HG02938 (cell line): Measurements from ENCODE around the gene RHBDL3.
"Not testable (repeated sequence)": the region's sequence is repeated elsewhere in the genome, so short reads cannot be mapped to it uniquely, and the experiment has no call there.

Experiments used
- ATAC-seq: cut with Tn5 transposase; IDR thresholded peaks from one replicate; pipeline ENCODE4 v1.9.1; 2021; ENCODE audit warnings: mild to moderate bottlenecking, moderate library complexity; ENCODE audit not compliant: unreplicated experiment

The RHBDL3 gene

DNA sequence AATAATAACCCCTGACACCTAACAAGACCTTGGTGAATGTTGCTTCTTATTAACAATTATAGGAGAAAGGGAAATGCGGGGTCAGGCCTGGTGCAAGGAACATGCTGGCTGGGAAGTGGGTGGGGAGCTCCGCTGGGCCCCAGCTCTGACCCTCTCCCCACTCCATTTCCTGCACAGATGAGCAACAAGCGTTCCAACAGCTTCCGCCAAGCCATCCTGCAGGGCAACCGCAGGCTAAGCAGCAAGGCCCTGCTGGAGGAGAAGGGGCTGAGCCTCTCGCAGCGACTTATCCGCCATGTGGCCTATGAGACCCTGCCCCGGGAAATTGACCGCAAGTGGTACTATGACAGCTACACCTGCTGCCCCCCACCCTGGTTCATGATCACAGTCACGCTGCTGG, 23.0 kb downstream of the RHBDL3 start:
- ATAC-seq, result no peak

DNA sequence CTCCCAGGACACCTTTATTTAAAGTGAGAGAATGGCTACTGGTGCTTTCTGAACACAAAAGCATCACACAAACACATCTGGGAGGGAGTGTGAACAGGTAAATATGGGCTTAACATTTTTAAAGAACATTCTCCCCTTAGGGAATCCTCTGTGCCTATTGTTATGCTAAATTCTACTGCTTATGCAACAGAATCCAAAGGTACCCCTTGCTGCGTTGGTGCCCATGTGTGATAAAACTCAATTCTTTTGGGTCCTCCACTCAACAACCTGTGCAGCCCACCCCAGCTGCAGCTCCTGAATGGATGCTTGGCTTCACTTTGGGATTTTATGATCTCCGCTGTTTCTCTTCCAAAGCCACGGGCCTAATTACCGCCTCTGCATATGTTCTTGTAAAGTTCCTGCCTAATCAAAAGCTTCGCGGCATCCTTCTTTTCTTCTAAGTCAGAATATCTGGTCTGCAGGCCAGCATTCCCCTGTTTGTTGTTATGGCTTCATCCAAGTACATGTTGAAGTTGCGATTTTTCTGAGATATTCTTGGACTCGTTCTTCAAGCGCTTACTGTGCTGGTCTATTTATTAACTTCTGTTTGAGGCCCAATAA, 23.9 kb downstream of the RHBDL3 start:
- ATAC-seq, result no peak

DNA sequence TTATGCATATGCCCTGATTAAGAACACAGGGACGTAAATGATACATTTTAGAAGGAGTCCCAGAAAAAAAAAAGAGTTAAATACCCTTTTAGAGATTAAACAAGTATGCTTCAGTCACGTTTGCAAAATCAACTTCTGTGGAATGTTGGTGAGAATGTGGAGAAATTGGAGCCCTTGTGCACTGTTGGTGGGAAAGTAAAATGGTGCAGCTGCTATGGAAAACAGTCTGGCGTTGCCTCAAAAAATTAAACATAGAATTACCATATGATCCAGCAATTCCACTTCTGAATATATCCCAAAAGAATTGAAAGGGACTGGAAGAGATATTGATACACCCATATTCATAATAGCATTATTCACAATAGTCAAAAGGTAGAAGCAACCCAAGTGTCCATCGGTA, 26.5 kb downstream of the RHBDL3 start:
- ATAC-seq, result no peak

DNA sequence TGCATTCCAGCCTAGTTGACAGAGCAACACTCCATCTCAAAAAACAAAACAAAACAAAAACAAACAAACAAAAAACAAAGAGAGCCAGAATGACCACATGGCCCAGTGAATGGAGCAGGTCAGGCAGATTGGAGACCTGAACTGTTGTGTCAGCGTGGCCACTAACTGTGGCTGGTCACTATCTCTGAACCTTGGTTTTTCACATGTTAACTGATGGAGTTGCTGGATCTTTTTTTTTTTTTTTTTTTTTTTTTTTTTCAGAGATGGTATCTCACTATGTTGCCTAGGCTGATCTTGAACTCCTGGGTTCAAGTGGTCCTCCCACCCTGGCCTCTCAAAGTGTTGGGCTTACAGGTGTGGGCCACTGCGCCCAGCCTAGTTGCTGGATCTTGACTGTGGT, 31.8 kb downstream of the RHBDL3 start:
- ATAC-seq, result no peak

DNA sequence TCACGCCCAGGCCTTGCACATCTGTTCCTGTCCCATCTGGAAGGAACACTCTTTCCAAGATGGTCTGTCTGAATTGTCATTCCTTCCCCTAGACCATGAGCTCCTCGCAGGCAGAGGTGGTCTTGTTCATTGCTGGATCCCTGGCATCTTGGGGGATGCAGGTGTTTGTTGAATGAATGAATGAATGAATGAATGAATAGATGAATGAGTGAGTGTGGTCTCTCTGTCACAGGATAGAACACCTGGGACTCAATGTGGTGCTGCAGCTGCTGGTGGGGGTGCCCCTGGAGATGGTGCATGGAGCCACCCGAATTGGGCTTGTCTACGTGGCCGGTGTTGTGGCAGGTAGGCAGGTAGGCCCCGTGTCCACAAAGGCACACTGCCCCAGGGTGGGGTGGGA, 32.2 kb downstream of the RHBDL3 start:
- ATAC-seq, result no peak

DNA sequence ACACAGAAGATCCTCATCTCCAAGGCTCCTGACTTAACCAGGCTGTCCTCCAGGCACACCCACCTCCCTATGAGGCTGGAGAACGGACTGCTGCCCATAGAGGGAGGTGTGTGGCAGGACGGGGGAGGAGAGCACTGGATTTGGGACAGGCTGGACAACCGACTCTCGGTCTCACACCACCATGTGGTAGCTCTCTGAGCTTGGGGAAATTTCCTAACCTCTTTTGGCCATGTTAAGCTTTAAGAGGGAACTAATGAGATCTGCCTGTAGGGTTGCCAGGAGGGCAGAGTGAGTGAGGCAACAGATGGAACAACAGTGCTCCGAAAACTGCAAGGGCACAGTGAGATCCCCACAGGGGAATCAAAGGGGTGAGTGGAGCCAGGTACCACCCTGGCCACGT, 32.7 kb downstream of the RHBDL3 start:
- ATAC-seq, result no peak

DNA sequence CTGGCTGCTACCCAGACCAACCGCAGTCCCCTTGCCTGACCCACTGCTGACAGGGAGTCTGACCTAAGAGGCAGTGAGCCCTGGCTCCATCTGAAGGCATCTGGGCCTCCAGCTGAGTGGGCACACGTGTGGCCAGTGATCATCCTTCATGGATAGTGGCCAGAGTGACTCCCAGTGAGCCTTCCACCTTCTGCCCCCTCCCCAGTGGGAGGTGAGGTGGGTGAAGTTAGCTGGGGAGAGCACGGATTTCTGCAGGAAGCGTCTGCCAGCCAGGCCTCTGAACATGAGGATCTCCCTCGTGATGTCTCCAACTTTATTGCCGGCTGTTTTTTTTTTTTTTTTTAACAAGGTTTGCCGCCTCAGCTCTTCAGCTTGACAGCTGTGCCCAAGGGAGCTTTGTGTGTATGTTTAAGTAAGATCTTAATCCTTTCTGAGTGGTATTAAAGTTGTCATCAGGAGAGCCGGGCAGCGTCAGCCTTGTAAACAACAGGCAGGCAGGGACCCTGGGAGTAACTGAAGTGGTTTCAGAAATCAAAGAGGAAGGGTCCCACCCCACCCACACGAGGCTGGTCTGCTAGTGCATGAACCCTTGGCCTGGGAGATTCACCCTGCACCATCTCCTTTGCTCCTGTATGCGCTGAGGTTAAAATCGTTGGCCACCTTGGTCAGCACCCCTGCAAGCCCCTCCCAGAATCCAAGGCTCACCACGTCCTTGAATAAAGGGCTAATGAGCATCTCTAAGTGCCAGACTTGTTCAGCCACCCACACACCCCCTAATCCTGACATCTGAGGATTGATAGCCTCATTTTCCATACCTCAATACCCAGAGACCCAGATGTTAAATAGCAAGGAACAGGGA, 33.3 kb downstream of the RHBDL3 start:
- no peak for ATAC-seq

DNA sequence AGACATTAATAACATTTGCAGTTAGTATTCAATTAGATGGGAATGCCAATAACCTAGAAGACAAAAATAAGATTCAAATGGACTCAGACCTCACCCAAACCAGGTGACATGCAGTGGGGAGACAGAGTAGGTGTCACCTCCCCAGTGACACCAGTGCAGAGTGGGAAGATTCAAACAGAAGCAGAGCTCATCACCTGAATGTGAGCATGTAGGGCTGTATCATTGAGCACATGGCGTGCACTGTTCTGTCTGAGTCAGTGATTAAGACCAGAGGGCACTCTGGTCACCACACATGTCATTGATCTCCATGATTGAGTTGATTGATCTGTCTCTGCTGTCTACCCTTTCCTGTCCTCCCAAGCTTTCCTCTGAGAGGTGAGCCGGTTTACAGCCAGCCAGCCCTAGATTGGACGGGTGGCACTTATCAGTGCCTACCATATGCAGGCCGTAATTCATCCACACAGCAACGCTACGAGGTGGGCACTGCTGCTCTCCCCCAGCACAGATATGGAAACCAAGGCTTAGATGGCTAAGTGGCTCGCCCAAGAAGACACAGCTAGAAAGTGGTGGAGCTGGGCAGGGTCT, 34.0 kb downstream of the RHBDL3 start:
- no peak for ATAC-seq

DNA sequence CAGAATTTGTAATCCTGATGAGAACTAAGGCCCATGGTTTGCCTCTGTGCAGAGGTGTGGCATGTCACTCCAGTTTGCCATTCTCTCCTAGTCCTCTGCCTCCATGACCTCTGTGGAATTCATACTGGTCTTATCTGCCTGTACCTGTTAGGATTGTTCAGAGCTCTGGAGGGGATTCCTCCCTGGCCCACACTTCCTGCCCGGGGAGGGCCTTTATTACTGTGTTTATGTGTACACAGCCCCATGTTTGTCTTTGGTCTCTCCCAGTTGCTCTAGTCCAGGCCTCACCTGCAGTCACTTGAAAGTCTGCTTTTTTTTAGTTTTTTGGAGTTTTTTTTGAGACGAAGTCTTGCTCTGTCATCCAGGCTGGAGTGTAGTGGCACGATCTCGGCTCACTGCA, 36.4 kb downstream of the RHBDL3 start:
- no peak for ATAC-seq

DNA sequence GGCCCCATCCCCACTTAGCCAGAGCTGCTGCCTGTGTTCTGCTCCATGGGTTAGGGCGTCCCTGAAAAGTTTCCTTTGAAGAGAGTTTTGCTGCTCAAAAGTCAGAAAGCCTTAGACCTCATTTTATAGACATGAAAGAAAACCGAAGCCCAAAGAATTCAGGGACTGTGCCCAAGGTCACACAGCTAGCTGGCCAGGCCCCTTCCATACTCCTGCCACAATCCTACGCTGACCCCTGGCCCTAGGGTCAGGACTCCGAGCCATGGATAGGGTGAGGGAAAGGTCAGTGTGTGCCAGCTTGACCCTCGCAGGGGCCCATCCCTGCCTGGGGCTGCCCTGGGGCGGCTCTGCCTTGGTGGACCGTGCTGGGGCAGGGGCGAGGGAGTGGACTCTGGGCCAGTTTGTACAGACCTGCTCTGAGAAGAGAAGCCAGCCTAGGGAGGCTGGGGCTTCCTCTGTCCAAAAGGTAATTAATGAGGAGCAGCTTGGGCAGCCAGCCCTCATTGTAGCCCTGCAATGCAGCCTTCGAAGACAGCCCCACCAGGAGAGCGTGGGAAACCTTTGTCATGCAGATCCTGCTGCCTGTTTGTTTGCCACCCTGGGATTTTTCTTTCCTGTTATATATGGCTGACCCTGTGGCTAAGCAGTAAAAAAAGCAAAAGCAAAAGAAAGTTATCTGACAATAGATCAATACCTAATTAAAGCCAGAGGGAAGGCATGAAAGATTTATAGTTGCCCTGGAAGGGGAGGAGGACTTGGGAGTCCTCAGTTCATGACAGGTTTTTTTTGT, 37.4 kb downstream of the RHBDL3 start:
- no peak for ATAC-seq

DNA sequence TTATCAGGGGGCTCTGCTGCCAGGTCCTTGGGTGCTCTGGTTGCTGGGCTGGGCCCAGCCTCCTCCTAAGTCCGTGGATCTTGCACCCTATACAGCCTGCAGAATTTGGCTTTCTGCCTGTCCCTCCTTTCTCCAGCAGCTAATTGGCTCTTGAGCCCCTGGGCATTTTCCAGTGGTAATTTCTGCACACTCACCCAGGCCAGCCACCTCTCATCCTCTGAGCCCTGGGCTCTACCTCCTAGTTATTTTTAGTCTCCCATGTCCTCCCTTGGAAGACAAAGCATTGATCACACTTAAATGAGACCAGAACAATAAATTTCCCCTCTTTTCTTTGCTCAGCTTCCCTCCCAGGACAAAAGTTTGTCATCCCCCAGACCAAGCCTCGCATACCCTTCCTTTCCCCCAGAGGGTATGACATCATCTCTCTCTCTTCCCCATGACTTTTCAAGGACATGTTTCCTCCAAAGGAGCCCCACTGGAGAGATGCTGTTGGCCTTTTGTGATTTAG, 38.2 kb downstream of the RHBDL3 start:
- no peak for ATAC-seq

DNA sequence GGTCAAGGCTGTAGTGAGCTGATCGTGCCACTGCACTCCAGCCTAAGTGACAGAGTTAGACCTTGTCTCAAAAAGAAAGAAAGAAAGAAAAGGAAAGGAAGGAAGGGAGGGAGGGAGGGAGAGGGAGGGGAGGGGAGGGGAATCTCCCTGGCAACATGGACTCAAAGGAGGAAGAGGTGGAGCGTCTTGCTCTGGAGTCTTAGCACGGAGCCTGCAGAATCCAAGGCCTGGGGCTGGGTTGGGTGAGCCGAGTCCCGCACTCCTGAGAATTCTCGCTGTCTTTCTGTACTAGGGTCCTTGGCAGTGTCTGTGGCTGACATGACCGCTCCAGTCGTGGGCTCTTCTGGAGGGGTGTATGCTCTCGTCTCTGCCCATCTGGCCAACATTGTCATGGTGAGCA, 39.4 kb downstream of the RHBDL3 start:
- no peak for ATAC-seq

DNA sequence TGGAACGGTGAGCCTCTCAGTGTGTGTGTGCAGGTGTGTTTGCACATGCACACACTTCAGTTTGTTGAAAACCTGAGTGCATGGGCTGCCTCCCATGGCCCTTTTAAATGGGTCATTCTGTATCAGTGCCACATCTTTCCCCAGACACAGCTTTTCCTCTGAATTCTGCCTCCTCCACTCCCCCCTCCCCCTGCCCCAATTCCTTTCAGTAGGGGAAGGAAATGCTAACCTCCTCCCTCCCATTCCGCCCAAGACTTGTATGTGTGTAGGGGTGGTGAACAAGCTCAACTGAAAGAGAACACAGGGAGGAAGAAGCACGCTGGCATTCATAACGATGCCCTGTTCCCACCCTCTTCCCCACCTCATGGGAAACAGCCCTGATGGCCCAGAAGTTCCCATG, 42.0 kb downstream of the RHBDL3 start:
- no peak for ATAC-seq

DNA sequence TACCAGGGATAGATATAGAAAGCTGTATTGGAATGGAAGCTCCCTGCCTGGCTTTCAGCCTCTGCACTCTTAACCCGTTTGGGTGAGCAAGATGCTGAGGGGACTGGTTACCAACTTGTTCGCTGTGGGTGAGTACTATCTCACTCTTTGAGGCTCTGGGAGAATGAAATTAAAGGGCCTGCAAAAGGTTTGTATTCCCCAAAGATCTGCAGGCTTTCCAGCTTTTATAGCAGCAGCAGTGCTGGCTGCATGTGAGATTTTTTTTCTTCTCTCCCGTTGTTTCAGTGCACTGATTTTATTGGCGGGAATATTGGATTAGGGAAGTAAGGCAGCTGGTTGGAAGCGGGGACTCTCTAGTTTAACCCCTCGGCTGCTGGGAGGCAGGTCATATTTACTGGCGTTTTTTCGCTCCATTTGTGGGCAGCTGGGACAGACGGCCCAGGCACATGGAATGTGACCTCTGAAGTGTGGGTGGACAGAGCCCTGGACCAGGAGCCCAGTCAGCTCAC, 45.5 kb downstream of the RHBDL3 start:
- no peak for ATAC-seq

DNA sequence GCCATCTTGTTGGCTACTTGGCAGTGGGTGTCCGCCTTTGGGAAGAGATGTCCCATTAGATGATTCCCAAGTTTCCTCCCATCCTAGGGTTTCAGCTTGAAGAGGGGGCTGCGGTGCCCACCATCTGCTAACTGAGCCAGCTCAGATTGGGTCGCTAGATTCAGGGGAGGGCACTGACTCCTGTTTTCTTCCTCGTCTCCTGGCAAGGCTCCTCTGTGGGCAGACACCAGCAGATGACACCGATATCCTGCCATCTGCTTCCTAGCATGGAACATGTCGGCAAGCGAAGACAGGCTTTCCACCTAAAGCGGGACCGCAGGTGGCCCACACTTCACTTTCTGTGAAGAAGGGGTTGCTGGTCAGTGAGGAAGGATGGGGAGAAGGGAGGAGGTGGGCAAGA, 49.0 kb downstream of the RHBDL3 start:
- ATAC-seq, result no peak

DNA sequence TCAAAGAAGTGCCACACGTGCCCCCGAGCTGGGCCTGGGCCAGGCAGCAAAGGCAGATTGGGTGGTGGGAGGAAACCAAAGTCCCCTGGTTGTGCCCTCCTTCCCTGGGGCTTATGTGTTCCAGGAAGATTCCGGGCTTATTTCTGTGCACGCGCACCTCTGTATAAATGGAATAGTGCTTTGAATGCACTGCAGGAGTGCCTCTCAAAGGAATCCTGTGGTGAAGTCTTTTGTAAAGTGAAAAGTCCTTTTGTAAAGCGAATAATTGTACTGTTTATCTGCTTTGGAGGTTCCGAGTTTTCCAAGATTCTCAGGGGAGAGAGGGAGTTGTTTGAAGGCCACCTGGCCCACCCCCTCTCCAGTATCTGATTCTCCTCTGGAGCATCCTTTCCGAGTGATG, 49.5 kb downstream of the RHBDL3 start:
- no peak for ATAC-seq

DNA sequence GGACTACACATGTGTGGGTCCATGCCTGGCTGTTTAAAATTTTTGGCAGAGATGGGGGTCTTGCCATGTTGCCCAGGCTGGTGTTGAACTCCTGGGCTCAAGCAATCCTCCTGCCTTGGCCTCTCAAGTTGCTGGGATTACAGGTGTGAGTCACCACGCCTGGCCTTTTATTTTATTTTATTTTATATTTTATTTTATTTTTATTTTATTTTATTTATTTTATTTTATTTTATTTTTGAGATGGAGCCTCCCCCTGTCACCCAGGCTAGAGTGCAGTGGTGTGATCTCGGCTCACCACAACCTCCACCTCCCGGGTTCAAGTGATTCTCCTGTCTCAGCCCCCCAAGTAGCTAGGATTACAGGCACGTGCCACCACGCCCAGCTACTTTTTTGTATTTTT, 51.0 kb downstream of the RHBDL3 start:
- ATAC-seq, result not testable (repeated sequence)

DNA sequence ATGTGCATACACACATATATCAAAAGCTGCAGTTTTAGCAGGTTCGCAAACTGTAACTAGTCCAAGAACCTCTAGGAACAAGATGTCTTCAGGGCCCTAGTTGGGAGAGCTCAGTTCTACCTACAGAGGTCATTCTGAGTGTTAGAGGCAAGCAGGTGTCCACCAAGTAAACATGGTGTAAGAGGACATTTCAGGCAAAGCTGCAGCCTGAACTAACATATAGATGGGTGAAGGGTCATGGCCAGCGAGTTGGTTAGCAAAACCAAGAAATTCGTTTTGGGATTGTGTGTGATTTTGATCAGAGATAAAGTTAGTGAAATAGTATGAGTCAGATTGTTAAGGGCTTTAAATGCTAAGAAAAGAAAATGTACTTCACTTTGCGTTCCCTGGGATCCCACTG, 51.7 kb downstream of the RHBDL3 start:
- no peak for ATAC-seq

DNA sequence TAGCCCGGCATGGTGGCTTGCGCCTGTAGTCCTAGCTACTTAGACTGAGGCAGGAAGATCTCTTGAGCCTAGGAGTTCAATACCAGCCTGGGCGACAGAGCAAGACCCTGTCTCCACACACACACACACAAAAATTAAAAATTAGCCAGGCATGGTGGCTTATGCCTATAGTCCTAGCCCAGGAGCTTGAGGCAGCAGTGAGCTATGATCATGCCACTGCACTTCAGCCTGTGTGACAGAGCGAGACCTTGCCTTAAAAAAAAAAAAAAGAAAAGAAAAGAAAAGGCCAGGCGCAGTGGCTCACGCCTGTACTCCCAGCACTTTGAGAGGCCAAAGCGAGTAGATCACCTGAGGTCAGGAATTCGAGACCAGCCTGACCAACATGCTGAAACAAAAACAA, 52.4 kb downstream of the RHBDL3 start:
- ATAC-seq, result no peak

DNA sequence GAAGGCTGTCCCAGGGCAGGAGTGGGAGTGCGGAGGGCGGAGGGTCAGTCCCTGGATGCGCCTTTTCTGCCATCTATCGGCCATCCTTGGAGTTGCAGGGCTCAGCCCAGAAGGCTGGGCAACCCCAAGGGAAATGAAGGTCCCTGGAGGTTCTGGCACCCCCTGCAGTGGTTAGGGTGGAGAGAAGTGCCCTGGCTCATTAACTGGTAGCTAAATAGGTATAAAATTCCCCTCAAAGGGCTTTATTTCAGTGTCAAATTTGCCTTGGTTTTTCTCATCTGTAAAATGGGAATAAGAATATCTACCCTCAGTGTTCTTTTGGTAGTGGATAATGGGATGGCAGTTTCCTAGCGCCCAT, 53.9 kb downstream of the RHBDL3 start:
- no peak for ATAC-seq

DNA sequence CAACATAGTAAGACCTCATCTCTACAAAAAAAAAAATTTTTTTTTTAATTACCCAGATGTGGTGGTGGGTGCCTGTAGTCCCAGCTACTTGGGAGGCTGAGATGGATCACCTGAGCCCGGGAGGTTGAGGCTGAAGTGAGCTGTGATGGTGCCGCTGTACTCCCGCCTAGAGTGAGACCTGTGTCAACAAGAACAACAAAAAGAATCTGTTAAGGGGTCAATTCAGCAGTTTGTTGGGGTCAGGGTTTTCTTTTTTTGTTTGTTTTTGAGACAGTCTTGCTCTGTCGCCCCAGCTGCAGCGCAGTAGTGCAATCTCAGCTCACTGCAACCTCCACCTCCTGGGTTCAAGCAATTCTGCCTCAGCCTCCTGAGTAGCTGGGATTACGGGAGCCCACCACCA, 54.4 kb downstream of the RHBDL3 start:
- not testable (repeated sequence) for ATAC-seq
